Renal pelvis (tissue), 4 donors: ENCODE measurements around the gene EHMT1. TPM values are rescaled to one million over a fixed set of nuclear protein-coding genes. Genes with fewer than 3 reads are reported as not detected.

Source experiments
- DNase-seq: peaks from one replicate; pipeline ENCODE4 v3.0.0-alpha.2; 2013
- polyA plus RNA-seq, 3 donors: library from polyadenylated mRNA; unstranded; fragments of 120-200 nt; gene quantifications; one replicate each; pipeline ENCODE4 v1.2.1, GENCODE V29; 2013; ENCODE audit not compliant: insufficient read length in 3 of 3

Gene EHMT1
- polyA plus RNA-seq, 3 donors = 80.4 to 83.4 (median 82.8) TPM

- no peak for DNase-seq
Measured at GRCh38 chr9:137642892-137643291, 24.1 kb downstream of the EHMT1 start.

- DNase-seq = no peak
Measured at GRCh38 chr9:137643921-137644320, 25.1 kb downstream of the EHMT1 start.

GRCh38 chr9:137645211-137645610 is 26.4 kb downstream of the EHMT1 start:
- DNase-seq = no peak

- no peak for DNase-seq
Measured at GRCh38 chr9:137646341-137646740, 27.5 kb downstream of the EHMT1 start.

- no peak for DNase-seq
Measured at GRCh38 chr9:137647096-137647714, 28.4 kb downstream of the EHMT1 start.

- no peak for DNase-seq
Measured at GRCh38 chr9:137648396-137648795, 29.6 kb downstream of the EHMT1 start.

- no peak for DNase-seq
Measured at GRCh38 chr9:137649553-137649952, 30.7 kb downstream of the EHMT1 start.

GRCh38 chr9:137650259-137650658 is 31.5 kb downstream of the EHMT1 start:
- no peak for DNase-seq

- no peak for DNase-seq
Measured at GRCh38 chr9:137650779-137651178, 32.0 kb downstream of the EHMT1 start.

GRCh38 chr9:137656416-137656815 is 37.6 kb downstream of the EHMT1 start:
- DNase-seq = no peak

GRCh38 chr9:137657606-137658005 is 38.8 kb downstream of the EHMT1 start:
- DNase-seq = no peak

GRCh38 chr9:137658781-137659180 is 40.0 kb downstream of the EHMT1 start:
- no peak for DNase-seq

GRCh38 chr9:137660144-137660543 is 41.3 kb downstream of the EHMT1 start:
- no peak for DNase-seq

GRCh38 chr9:137663584-137663983 is 44.8 kb downstream of the EHMT1 start:
- DNase-seq = no peak

GRCh38 chr9:137664676-137665075 is 45.9 kb downstream of the EHMT1 start:
- DNase-seq = no peak

- no peak for DNase-seq
Measured at GRCh38 chr9:137665226-137665625, 46.4 kb downstream of the EHMT1 start.

GRCh38 chr9:137665697-137666512 is 47.1 kb downstream of the EHMT1 start:
- no peak for DNase-seq

GRCh38 chr9:137666513-137666822 is 47.7 kb downstream of the EHMT1 start:
- DNase-seq = no peak

- DNase-seq = no peak
Measured at GRCh38 chr9:137666955-137667670, 48.3 kb downstream of the EHMT1 start.

GRCh38 chr9:137668203-137668602 is 49.4 kb downstream of the EHMT1 start:
- DNase-seq = no peak

GRCh38 chr9:137669261-137669672 is 50.5 kb downstream of the EHMT1 start:
- no peak for DNase-seq

GRCh38 chr9:137670391-137671195 is 51.8 kb downstream of the EHMT1 start:
- DNase-seq = no peak
